Psoas muscle (tissue), 8 donors: ENCODE results near the gene ICAM2. TPM values are rescaled to one million over a fixed set of nuclear protein-coding genes. Genes with fewer than 3 reads are reported as not detected.

Source experiments
- ATAC-seq, 4 donors: fragments of 200-7000 bp; cut with Tn5 transposase; one replicate each; pipeline ENCODE4 v1.9.1; 2020; ENCODE audit warnings: moderate library complexity in 3 of 4, mild to moderate bottlenecking in 2 of 4
- DNase-seq, 2 donors: peaks; one replicate each; pipeline ENCODE4 v3.0.0-alpha.2; 2020
- H3K27ac ChIP-seq: fragments of 200-600 bp; one replicate; pipeline ENCODE4 v1.8.0; 2022
- H3K27me3 ChIP-seq, 3 donors: fragments of 200-600 bp in 1 of 3; one replicate each; pipeline versions ENCODE4 v1.6.1 to v1.8.0; 2013 to 2022; ENCODE audit warnings: low read length in 2 of 3, mild to moderate bottlenecking in 2 of 3, moderate library complexity in 1 of 3; ENCODE audit not compliant: insufficient read depth in 3 of 3
- H3K36me3 ChIP-seq, 2 donors: fragments of 200-600 bp in 1 of 2; one replicate each; pipeline versions ENCODE4 v1.6.1 to v1.8.0; 2013 to 2022; ENCODE audit warnings: low read depth in 1 of 2, mild to moderate bottlenecking in 1 of 2, moderate library complexity in 1 of 2; ENCODE audit not compliant: insufficient read depth in 1 of 2
- H3K4me1 ChIP-seq: fragments of 200-600 bp; one replicate; pipeline ENCODE4 v1.8.0; 2022
- H3K4me3 ChIP-seq: fragments of 200-600 bp; one replicate; pipeline ENCODE4 v1.8.0; 2022; ENCODE audit warnings: mild to moderate bottlenecking
- H3K9me3 ChIP-seq: fragments of 200-600 bp; one replicate; pipeline ENCODE4 v1.8.0; 2022
- WGBS, 3 donors: extraction: QIAGEN DNeasy Blood & Tissue Kit; methylation state at CpG; one replicate each; pipeline versions ENCODE4 v1.1.6 to v1.1.7; 2013; 5-methylcytosine and 5-hydroxymethylcytosine counted together
- intact Hi-C, 2 donors: fragments of 100-400 bp; cut with DNase I; formaldehyde crosslinking; loops; one replicate each; pipeline versions ENCODE4 v1.11.0 to v1.14.2; 2022
- polyA plus RNA-seq, 3 donors: library from polyadenylated mRNA; stranded (reverse); fragments of 200-250 nt; gene quantifications; one replicate each; pipeline ENCODE4 v1.2.3, GENCODE V29; 2013
- total RNA-seq, 4 donors: library from RNA; stranded (reverse); fragmentation: NEBNext Ultra II Directional in 2 of 4; extraction: Animal tissue kit (Norgen Biotek cat#: 25700) in 2 of 4; gene quantifications; one replicate each; pipeline versions ENCODE4 v1.2.1 to v1.2.4, GENCODE V29; 2021 to 2023
- TF ChIP-seq, protein P1 (sequence below): fragments of 200-600 bp; IDR thresholded peaks from one replicate; pipeline ENCODE4 v1.8.0; 2022; ENCODE audit warnings: antibody characterized with exemption
- donor health status: healthy with polysubstance abuse.
- donor health status: DM: no; HTN: no; CAD: no; lungs with moderate emphysema.
- donor health status: Bipolar disorder and iron deficiency.
- donor health status: healthy.
- donor health status: DM: yes; HTN: yes; CAD: no.
- donor health status: DM: no; HTN: no; CAD: no.
- donor health status: DM: no; HTN: no; CAD: no.
- donor health status: DM: yes; HTN: yes; CAD: no.

Gene ICAM2
- total and polyA plus RNA-seq, 7 donors = 20.4 to 50.0 (median 27.0) TPM

DNA sequence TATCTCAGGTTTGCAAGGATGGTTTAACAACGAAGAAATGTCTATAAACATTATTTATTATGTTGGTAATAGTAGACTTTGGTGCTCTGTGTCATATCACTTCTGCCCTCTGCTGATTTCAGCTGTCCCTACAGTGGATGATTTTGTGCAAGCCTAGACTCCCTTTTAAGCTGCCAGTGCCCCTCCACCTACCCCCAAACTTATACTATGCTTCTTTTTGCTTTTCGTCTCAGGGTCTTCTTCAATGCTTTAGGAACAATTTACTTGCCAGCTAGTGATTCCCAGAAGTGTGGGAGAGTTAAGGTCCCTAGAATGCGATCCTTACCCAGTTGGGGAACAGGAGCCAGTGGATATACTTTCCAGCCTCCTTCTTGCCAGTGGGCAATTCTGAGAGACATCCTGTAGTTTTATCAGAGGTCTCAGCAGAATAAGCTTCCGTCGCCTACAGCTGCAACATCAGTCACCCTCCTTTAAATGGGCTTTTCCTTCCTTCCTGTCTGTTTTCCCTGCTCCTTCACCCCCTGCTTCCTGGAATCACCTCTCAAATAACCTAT is 4.1 kb downstream of the ICAM2 start:
- peaks cover 11% of the 10 kb centered on the region for H3K4me1 ChIP-seq
- H3K27ac ChIP-seq = peak overlapping the region; percentile 27
- H3K36me3 ChIP-seq = no peaks in the 10 kb centered on the region
- no peak for DNase-seq
- peak overlapping the region; percentile 22 for H3K4me3 ChIP-seq
- 47% methylated on average over 5 of the region's 5 CpGs for WGBS, 3 donors
- ATAC-seq = no peak
- H3K27me3 ChIP-seq = no peaks in the 10 kb centered on the region
- H3K9me3 ChIP-seq = no peaks in the 10 kb centered on the region
- TF ChIP-seq, protein P1, sequence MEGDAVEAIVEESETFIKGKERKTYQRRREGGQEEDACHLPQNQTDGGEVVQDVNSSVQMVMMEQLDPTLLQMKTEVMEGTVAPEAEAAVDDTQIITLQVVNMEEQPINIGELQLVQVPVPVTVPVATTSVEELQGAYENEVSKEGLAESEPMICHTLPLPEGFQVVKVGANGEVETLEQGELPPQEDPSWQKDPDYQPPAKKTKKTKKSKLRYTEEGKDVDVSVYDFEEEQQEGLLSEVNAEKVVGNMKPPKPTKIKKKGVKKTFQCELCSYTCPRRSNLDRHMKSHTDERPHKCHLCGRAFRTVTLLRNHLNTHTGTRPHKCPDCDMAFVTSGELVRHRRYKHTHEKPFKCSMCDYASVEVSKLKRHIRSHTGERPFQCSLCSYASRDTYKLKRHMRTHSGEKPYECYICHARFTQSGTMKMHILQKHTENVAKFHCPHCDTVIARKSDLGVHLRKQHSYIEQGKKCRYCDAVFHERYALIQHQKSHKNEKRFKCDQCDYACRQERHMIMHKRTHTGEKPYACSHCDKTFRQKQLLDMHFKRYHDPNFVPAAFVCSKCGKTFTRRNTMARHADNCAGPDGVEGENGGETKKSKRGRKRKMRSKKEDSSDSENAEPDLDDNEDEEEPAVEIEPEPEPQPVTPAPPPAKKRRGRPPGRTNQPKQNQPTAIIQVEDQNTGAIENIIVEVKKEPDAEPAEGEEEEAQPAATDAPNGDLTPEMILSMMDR = peak; percentile 17
- intact Hi-C loops = no loop called here

GRCh38 chr17:64015447-64015846 is 5.0 kb downstream of the ICAM2 start:
- Histone ChIP-seq H3K27ac (no peak overlapping the region), H3K4me3 (peak overlapping the region; percentile 4), H3K36me3 (no peaks in the 10 kb centered on the region), H3K9me3 (no peaks in the 10 kb centered on the region), H3K4me1 (peaks cover 11% of the 10 kb centered on the region), H3K27me3 (no peaks in the 10 kb centered on the region)
- WGBS, 3 donors = 88 to 94% (median 89%) methylated on average over 6 of the region's 6 CpGs
- intact Hi-C loops = no loop called here
- TF ChIP-seq, protein P1 = no peak
- ATAC-seq (no peak), DNase-seq (no peak)

DNA sequence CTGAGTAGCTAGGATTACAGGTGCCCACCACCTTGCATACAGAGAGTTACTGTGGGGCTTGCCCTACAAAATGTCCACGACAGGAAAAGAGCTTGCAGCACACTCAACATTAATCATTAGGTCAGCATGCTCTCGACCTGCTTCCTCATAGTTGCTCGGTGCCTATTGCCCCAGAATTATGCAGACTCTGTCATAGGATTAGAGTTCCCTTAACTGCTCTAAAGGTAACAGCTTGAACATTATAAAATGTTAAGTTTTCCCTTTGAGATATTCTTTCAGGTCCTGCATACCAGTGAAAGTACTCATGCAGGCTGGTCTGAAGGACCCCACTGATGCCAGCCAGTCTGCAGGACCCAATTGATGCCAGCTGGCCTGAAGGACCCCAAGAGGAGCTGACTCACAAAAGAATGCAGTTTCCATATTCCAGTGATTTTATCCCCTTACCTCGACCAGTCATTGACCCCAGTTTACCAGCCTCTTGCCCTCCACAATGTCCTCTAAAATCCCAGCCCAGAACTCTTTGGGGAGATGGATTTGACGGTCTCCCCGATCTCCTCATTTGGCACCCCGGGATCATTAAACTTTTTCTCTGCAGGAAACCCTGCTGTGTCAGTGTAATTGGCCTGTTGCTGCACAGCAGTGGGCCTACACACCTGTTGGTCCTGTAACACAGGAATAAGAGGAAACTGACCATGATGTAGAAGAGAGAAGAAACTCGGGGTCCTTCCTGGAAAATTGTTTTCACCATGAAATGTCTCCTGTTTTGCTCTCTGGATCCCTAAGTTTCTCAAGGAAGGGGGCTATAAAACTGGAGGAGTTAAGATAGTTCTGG is 10.6 kb downstream of the ICAM2 start:
- TF ChIP-seq, protein P1 = no peak
- no peak overlapping the region for H3K4me3 ChIP-seq

GRCh38 chr17:64008830-64009229 is 11.6 kb downstream of the ICAM2 start:
- peaks cover 19% of the 10 kb centered on the region for H3K4me1 ChIP-seq
- H3K4me3 ChIP-seq = no peak overlapping the region
- H3K27ac ChIP-seq = peak overlapping the region; percentile 21
- ATAC-seq = no peak
- intact Hi-C loops = no loop called here
- H3K27me3 ChIP-seq = no peaks in the 10 kb centered on the region
- H3K9me3 ChIP-seq = no peaks in the 10 kb centered on the region
- TF ChIP-seq, protein P1 = no peak
- no peaks in the 10 kb centered on the region for H3K36me3 ChIP-seq
- no peak for DNase-seq
- 59 to 79% (median 72%) methylated on average over 4 of the region's 4 CpGs for WGBS, 3 donors

More for the DNA sequence above, 10.6 kb downstream of the ICAM2 start:
- H3K4me1 ChIP-seq = peaks cover 19% of the 10 kb centered on the region
- ATAC-seq = no peak
- H3K27me3 ChIP-seq = no peaks in the 10 kb centered on the region
- no peak overlapping the region for H3K27ac ChIP-seq
- H3K9me3 ChIP-seq = no peaks in the 10 kb centered on the region
- 58 to 60% (median 59%) methylated on average over 8 of the region's 8 CpGs for WGBS, 3 donors
- no peak for DNase-seq
- intact Hi-C loops = no loop called here
- H3K36me3 ChIP-seq = no peaks in the 10 kb centered on the region
